Breast epithelium (tissue), 3 donors: Measurements from ENCODE around the gene RFX4.

ENCODE experiments used
- POLR2A ChIP-seq: fragments of 450-650 bp; IDR thresholded peaks from one replicate; pipeline ENCODE4 v1.6.1; 2016; ENCODE audit warnings: antibody characterized with exemption, mild to moderate bottlenecking, moderate library complexity
- POLR2AphosphoS5 ChIP-seq, 3 donors: sonication (generic); formaldehyde crosslinking; IDR thresholded peaks; one replicate each; pipeline ENCODE4 v1.6.1; 2017; ENCODE audit warnings: antibody characterized with exemption in 3 of 3
- TF ChIP-seq, protein P1 (sequence below), 3 donors: fragments of 450-650 bp; IDR thresholded peaks; one replicate each; pipeline ENCODE4 v1.5.1; 2016 to 2017; ENCODE audit warnings: antibody characterized with exemption in 3 of 3, mild to moderate bottlenecking in 3 of 3, moderate library complexity in 3 of 3

DNA sequence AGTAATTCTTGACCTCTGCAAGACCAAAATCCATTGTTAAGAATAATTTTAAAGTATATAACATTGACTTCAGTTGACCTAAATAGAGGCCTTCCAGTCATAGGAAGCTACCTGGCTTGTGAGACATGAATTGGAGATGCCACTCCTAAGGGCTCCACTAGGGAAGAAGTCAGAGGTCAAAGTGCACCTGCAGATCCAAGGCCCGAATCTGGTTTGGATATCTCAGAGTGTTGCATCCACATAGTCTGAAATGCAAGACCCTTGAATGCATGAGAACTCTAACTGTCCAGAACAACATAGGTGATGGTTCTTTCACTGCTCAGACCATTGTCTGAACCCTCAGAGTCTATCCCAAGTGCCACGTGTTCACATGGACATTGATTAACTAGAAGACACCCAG is 22.4 kb downstream of the RFX4 start:
- TF ChIP-seq, protein P1, sequence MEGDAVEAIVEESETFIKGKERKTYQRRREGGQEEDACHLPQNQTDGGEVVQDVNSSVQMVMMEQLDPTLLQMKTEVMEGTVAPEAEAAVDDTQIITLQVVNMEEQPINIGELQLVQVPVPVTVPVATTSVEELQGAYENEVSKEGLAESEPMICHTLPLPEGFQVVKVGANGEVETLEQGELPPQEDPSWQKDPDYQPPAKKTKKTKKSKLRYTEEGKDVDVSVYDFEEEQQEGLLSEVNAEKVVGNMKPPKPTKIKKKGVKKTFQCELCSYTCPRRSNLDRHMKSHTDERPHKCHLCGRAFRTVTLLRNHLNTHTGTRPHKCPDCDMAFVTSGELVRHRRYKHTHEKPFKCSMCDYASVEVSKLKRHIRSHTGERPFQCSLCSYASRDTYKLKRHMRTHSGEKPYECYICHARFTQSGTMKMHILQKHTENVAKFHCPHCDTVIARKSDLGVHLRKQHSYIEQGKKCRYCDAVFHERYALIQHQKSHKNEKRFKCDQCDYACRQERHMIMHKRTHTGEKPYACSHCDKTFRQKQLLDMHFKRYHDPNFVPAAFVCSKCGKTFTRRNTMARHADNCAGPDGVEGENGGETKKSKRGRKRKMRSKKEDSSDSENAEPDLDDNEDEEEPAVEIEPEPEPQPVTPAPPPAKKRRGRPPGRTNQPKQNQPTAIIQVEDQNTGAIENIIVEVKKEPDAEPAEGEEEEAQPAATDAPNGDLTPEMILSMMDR (IDR thresholded peaks at IDR 0.05): no peak
- no peak for TF ChIP-seq POLR2A
- TF ChIP-seq POLR2AphosphoS5 (IDR thresholded peaks at IDR 0.05): no peak
